ENCODE results near the gene KCTD15.
"Not testable (repeated sequence)": the region's sequence is repeated elsewhere in the genome, so short reads cannot be mapped to it uniquely, and the experiment has no call there.

KCTD15 gene

GRCh38 chr19:33813391-33814101 is 16.9 kb downstream of the KCTD15 start:
- no peak for DNase-seq (ENCODE audit: low read depth in 2 of 3, low spot score in 1 of 3)

GRCh38 chr19:33814181-33815165 is 17.8 kb downstream of the KCTD15 start:
- DNase-seq (ENCODE audit: low read depth in 2 of 3, low spot score in 1 of 3) = no peak

- DNase-seq (ENCODE audit: low read depth in 2 of 3, low spot score in 1 of 3) = no peak
These were observed 19.0 kb downstream of the KCTD15 start for GRCh38 chr19:33815380-33816340.

- no peak for DNase-seq (ENCODE audit: low read depth in 2 of 3, low spot score in 1 of 3)
These were observed 21.7 kb downstream of the KCTD15 start for GRCh38 chr19:33818411-33818810.

- not testable (repeated sequence) for DNase-seq (ENCODE audit: low read depth in 2 of 3, low spot score in 1 of 3)
These were observed 22.4 kb downstream of the KCTD15 start for GRCh38 chr19:33819078-33819477.

- DNase-seq (ENCODE audit: low read depth in 2 of 3, low spot score in 1 of 3) = no peak
These were observed 22.8 kb downstream of the KCTD15 start for GRCh38 chr19:33819506-33819879.

- peak; percentile 47 to 67 (median 51) for DNase-seq (ENCODE audit: low read depth in 2 of 3, low spot score in 1 of 3)
These were observed 23.5 kb downstream of the KCTD15 start for GRCh38 chr19:33819880-33820781.

GRCh38 chr19:33821871-33822270 is 25.2 kb downstream of the KCTD15 start:
- DNase-seq (ENCODE audit: low read depth in 2 of 3, low spot score in 1 of 3) = no peak

GRCh38 chr19:33823341-33823740 is 26.7 kb downstream of the KCTD15 start:
- DNase-seq (ENCODE audit: low read depth in 2 of 3, low spot score in 1 of 3) = no peak

- DNase-seq (ENCODE audit: low read depth in 2 of 3, low spot score in 1 of 3) = no peak
These were observed 28.9 kb downstream of the KCTD15 start for GRCh38 chr19:33825556-33825955.

- no peak for DNase-seq (ENCODE audit: low read depth in 2 of 3, low spot score in 1 of 3)
These were observed 29.9 kb downstream of the KCTD15 start for GRCh38 chr19:33826521-33826920.

GRCh38 chr19:33828266-33829075 is 31.8 kb downstream of the KCTD15 start:
- DNase-seq (ENCODE audit: low read depth in 2 of 3, low spot score in 1 of 3) = no peak

GRCh38 chr19:33830264-33830663 is 33.6 kb downstream of the KCTD15 start:
- no peak for DNase-seq (ENCODE audit: low read depth in 2 of 3, low spot score in 1 of 3)

- DNase-seq (ENCODE audit: low read depth in 2 of 3, low spot score in 1 of 3) = no peak
These were observed 35.2 kb downstream of the KCTD15 start for GRCh38 chr19:33831825-33832224.

- DNase-seq (ENCODE audit: low read depth in 2 of 3, low spot score in 1 of 3) = no peak
These were observed 36.0 kb downstream of the KCTD15 start for GRCh38 chr19:33832633-33833032.

- DNase-seq (ENCODE audit: low read depth in 2 of 3, low spot score in 1 of 3) = no peak
These were observed 43.7 kb downstream of the KCTD15 start for GRCh38 chr19:33840382-33840781.

- DNase-seq (ENCODE audit: low read depth in 2 of 3, low spot score in 1 of 3) = no peak
These were observed 44.1 kb downstream of the KCTD15 start for GRCh38 chr19:33840783-33841182.

GRCh38 chr19:33841685-33842084 is 45.0 kb downstream of the KCTD15 start:
- DNase-seq (ENCODE audit: low read depth in 2 of 3, low spot score in 1 of 3) = no peak

- DNase-seq (ENCODE audit: low read depth in 2 of 3, low spot score in 1 of 3) = no peak
These were observed 47.8 kb downstream of the KCTD15 start for GRCh38 chr19:33844478-33844877.

Measured in stimulated activated CD4-positive, alpha-beta T cell treated with anti-CD3 and anti-CD28 coated beads, Interleukin-12 subunit alpha, Interleukin-12 subunit beta, amount 100 ng/mL, for 48 hours (primary cell).